HG03439 (cell line): ENCODE measurements around the gene SMIM8.
A peak's percentile ranks its signal among the peaks of the same experiment; 100 is the strongest.

Experiments
- ATAC-seq: cut with Tn5 transposase; IDR thresholded peaks from one replicate; pipeline ENCODE4 v1.9.1; 2021; ENCODE audit warnings: mild to moderate bottlenecking, moderate library complexity; ENCODE audit not compliant: unreplicated experiment

Gene SMIM8

DNA sequence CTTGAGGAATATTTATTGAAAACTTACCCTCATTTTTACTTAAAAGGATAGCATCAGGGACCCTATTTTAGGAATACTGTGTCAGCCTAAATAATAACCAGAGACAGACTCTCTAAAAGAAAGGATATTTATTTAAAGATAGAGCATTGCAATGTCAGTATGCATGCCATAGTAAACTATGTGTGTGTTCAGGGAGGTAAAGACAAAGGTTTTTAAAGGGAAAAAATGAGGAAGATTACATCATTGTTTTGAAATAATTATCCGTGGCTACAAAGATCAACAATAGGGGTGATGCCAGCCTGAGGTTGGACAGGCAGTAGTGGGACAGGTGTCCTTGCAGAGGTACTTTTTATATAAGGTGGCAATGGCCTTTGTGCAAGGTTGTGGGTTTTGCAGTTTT, 61.6 kb downstream of the SMIM8 start:
- no peak for ATAC-seq

GRCh38 chr6:87384449-87384848, 62.1 kb downstream of the SMIM8 start:
- no peak for ATAC-seq

DNA sequence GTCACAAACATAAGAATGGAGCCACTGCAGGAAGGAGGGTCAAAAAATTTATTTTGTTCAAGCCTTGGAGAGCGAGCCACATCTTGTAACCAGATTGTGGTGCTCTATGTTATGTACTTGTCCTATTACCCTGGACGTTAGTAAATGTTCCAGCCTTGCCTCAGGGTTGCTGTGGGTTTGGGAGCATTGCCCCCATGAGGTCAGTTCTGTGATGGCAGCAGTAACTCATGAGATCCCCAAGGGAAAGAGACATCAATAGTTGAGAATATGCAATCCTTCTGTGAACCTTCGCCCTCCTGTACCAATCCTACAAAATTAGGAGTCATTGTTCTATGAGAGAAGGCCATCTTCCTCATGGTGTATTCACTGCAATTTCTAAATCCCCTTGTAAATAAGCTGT, 68.9 kb downstream of the SMIM8 start:
- ATAC-seq: peak; percentile 70
